NCI-H1694 (cell line): ENCODE data around the gene ATG2B.

Experiments
- DNase-seq: peaks from one replicate; lab custom pipeline; 2025; lab: John Stamatoyannopoulos, UW

Gene ATG2B

DNA sequence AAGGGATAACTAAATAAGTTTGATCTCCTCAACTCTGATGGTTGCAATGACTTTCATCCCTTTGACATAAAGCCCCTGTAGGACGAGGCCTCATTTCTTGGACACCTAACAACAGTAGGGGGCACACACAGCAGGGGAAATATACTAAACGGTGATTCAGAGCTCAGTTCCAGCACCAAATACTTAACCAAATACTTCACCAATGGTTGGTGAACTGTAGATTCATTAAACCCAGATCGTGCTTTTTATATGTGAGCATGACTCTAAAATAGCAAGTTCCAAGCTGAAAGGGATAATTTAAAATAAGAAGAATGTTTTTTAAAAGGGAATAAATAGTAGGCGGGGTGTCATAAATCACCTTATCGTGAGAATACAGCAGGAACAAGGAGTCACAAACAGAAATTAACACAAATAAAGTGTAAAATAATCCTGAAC is 53.2 kb downstream of the ATG2B start:
- DNase-seq, result no peak

DNA sequence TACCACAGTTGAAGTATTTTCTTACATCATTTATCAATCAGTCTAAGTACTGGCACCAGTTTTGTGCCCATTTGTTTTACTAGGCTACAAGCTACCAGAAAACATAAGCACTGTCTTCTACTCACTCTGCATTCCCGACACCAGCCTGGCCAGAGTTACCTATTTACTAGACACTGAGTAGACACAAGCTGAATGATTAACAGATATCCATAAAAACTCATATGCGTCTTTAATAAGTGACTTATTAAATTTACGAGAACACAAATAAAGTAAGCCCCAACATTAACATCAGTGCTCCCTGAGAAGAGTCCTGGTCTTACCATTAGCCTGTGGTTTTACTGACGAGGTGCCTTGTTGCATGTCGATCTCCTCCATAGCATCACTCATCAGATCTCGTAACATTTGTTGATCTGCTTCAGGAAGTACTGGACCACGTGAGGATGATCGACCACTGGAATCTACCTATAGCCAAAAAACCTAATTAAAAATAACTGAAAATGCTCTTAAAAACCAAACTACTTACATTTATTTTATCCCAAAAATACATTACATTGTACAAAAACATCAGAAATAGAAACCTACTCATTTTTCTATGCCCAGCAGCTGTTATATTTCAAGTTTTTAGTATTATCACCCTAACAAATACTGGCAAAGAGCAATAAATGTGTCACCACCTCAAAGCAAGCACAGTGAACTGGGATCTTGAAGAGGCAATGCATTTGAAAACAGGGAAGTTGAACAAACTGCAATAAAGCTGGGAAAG is 53.8 kb downstream of the ATG2B start:
- no peak for DNase-seq

DNA sequence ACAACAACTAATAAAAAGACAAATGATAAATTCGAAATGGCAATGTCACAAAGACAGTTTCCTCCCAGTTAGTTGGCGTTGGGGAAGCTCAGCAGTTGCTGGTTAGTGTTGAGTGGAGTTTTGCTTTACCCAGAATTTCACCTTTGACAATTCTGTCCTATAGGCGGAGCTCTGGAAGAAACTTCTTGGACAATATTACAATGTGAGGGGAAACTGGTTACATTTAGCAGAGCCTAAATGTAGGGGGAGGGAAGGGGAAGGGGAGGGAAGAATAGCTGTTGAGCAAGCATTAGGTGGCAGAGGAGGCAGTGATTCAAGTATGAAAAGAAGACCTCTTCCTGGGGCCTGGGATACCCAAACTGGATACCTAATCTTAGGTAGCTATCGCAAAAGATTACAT is 55.7 kb downstream of the ATG2B start:
- DNase-seq, result no peak

DNA sequence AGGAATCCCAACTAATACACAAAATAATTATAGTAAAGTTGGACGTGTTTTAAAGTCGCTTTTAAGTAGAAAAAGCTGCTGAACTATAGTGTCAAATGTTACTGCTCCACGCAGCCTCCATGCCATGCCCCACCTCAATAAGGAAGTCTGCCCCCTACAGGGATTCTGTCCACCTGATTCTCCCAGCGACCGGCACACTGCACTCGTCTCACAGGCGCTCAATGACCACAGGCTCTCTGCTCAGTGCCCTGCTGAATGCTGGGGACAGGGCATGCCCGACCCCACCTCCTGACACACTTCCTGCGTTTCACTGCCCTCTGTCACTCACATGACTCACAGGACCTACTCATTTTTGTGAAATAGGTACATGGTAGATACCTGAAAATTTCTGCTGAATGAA is 58.2 kb downstream of the ATG2B start:
- DNase-seq, result no peak

DNA sequence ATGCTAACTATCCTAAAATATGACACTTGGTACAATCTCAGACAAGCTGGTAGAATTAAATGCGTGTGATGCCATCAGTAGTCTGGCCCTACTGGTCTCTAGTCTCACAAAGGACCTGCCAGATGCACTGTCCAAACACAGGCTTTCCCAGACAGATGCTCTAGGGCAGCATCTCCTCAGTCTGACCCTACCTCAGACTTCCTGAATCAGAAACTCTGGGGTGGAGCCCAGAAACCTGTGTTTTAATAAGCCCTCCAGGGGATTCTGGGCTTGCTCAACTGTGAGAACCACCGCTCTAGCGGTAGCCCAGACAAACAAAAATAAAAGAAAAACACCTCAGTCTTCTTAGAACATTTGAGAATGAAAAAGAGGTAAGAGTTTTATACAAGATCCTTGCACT is 59.2 kb downstream of the ATG2B start:
- no peak for DNase-seq

DNA sequence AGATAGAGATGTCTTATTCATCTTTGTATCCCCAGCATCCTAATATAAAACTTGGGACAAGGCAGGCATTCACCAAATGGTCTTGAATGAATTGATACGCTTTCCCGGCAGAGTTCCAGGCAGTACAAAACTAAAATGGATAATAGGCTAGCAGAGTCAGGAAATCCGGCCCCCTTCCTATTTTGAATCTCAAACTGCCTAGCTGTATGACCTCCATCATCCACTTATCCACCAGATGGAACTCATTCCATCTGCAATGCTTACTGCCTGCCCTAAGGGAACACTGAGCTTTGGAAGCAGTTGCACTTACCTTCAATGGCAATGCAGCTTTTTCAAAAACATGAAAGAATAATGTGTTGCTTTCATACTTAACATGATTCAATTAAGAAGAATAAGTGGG is 63.7 kb downstream of the ATG2B start:
- no peak for DNase-seq

DNA sequence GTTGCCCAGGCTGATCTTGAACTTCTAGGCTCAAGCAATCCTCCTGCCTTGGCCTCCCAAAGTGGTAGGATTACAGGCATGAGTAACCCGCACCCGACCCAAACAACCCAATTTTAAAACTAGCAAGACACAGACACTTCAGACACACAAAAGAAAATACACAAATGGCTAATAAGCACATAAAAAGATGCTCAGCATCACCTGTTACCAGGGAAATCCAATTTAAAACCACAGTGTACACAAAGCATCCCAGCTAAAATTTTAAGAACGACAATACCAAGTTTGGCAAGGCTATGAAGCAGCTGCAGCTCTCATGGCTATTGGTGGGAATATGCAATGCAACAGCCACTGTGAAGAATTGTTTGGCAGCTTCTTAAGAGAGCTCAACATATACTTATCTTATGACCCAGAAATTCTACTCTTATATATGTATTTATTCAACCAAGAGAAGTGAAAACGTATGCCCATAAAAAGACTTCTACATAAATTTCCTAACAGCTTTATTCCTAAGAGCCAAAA is 65.1 kb downstream of the ATG2B start:
- no peak for DNase-seq

DNA sequence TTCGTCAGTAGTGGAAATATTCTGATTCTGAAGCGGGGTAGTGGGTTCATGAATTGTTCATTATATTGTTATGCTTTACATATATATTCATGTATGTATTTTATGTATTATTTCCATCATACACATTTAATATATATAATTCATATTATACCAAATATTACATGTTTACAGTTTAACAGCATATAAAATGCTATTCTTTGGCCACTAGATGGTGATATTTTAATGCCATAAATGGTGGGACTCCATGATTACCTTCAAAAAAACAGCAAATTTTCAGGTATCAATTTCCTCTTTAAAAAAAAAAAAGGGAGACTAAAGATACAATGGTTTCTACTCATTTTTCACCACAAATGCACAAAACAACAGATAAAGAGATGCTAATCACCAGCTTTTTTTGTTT is 66.1 kb downstream of the ATG2B start:
- peak; percentile 61 for DNase-seq

DNA sequence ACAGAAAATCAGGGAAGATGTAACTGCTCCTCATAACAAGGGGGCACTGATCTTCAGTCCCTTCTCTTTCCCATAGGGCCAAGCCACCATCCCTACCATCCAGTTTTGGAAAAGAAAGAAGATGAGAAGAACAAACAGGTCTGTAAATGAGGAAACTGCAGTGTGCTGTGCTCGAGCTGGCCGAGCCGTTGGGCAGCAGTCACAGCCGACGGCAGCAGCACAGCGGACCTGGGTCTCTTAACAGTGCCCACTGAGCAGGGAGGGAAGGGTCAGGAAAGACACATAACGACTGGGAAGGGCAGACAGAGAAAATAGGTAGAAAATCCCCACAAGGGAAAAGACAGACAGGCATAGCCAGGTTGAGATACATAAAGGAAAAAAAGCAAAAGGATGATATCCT is 68.9 kb downstream of the ATG2B start:
- DNase-seq, result no peak

DNA sequence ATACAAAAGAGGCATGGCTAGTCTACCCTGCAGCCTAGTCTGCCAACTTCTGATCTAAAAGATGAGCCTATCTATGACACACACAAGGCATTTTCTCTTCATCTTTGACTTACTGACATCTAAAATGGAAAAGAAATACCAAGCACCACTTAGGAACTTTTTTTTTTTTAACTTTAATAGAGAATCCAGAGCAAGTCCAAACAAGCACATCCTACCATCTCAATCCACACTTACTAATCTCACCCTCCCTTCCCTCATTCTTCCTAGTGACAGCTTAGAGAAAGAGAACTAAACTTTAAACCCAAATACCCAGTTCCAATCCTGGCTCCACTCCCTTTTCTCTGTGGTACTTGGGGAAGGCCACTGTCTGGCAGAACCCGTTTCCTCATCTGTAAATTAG is 75.3 kb downstream of the ATG2B start:
- DNase-seq, result no peak

DNA sequence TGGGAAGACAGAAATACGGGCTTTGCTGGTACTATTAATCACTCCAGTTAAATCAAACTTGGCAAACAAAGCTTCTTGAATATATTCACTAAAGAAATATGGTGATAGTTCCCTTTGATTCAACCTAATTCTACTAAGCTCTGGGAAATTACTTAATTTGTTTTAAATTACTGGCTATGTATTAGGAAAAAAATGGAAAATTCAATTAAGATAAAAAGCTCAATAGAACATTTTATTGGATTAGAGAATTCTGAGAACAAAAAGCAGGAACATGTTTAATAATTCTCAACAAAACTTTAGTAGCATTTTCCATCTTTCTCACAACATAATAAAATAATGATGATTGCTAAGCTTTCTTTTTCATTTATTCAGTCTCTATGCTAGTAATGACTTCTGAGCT is 76.9 kb downstream of the ATG2B start:
- no peak for DNase-seq

DNA sequence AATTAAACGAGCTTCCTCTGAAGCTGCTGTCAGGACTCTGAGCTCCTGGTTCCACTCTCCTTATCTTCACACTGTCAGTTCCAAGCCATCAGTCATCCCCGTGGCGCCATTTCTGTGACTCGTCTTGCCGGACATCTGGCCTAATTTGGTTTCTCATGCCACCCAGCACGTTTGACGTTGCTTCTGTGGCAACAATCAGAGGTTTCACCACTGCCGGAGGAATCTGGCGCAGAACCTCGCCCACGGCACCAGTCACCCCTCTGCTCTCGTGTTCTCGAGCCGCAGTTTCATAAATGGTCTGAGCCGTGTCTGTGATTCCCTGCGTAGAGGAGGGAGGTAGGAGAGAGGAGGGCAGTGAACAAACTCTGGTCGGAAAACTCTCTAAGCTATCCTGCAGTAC is 77.5 kb downstream of the ATG2B start:
- no peak for DNase-seq

DNA sequence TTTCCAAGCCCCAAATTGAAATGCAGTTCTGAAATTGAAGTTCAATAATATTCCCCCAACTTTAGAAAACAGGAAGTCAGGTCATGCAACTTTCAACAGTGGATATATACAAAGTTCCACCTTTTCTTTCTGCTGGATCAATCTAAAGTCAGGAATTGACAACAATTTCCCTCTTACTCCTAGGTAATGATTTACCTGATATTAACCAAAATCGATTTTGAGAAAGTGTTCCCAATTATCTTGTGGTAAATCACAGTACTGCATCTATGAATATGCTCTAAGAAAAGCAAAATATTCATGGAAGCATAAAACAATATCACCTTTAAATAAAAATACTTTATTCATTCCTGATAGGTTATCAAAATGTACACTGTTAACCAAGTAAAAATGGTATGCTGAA is 78.7 kb downstream of the ATG2B start:
- no peak for DNase-seq

DNA sequence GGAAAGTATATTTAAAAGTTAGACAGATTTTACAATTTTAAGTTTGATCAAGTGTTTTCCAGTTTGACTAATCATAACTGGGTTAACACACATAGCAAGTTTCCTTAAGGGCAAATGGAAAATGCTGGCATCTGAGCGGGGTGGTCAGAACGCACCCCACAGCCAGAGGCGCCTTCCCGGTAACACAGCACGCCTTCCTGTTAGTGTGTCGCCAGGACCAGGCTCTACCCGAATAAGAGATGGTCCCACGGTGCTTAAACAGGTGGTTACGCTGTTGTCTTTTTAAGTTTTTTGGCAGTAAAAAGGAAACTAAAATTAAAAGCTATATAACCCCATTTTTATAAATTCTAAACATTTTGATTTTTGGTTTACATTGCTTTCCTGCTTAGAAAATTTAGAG is 79.1 kb downstream of the ATG2B start:
- DNase-seq, result no peak

DNA sequence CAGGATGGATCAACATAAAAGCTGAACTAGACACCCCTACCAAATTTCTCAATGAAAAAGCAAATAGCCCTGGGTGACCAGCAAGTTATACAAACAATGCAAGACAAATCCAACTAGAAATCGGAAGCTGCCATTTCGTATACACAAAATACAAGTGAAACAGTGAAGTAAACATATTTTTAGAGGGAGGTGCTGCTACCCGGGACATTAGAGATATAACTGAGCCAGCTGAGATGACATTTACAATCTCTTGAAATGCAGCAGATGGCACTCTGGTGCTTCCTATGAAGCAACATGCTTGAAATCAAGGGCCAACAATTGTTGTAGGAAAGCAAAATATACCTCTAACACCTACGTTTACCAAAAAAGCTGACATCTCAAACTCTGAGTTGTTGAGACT is 81.7 kb downstream of the ATG2B start:
- DNase-seq, result peak; percentile 71

DNA sequence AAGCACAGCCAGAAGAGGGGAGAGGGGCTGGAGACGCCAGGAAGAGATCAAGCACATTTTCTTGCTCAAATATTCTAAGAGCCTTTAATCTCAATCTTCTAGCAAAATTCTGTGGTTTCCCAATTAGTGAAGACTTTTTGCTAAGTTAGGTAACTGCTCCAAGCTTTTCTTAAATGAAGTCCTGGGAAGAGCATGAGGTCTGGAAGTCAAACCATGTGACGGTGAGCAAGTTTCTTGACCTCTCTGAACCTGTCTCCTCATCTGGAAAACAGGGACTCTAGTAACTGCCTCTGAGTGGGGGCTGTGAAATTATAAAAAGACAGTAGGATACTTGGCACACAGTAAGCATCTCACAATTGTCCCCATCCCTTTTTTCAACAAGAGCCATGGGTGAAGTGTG is 83.0 kb downstream of the ATG2B start:
- no peak for DNase-seq

DNA sequence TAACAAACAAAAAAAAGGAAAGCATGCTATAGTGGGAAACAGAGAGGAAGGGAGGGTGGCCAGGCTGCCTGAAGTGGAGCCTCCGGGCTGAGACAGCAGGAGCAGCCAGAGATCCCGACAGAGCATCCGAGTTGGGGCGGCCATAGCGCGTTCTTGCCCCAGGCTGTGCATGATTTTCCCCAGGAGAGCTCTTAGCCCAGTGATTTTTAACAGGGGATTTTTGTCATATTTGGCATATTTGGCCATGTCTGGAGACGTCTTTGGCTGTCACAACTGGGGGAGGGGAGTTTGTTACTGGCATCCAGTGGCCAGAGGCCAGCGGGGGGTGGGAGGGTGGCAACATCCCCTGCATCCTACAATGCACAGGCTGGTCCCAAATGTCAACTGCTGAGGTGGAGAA is 83.6 kb downstream of the ATG2B start:
- DNase-seq, result no peak

DNA sequence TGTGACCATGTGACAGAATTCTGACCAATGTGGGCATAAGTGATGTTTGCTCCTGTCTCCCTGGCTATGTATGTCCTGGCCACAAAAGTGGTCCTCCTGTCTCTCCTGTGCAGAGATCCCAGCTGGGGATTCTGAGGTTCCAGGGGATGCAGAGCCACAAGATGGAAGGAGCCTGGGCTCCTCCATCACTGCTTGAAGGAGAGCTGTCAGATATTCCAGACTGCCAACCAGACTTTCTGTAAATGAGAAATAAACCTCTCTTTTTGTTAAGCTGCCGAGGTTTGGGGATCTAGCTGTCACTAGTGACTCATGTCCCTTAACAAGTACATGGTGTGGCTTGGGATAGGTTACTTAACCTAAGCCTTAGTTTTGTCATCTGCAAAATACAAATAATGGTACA is 85.3 kb downstream of the ATG2B start:
- DNase-seq, result no peak

DNA sequence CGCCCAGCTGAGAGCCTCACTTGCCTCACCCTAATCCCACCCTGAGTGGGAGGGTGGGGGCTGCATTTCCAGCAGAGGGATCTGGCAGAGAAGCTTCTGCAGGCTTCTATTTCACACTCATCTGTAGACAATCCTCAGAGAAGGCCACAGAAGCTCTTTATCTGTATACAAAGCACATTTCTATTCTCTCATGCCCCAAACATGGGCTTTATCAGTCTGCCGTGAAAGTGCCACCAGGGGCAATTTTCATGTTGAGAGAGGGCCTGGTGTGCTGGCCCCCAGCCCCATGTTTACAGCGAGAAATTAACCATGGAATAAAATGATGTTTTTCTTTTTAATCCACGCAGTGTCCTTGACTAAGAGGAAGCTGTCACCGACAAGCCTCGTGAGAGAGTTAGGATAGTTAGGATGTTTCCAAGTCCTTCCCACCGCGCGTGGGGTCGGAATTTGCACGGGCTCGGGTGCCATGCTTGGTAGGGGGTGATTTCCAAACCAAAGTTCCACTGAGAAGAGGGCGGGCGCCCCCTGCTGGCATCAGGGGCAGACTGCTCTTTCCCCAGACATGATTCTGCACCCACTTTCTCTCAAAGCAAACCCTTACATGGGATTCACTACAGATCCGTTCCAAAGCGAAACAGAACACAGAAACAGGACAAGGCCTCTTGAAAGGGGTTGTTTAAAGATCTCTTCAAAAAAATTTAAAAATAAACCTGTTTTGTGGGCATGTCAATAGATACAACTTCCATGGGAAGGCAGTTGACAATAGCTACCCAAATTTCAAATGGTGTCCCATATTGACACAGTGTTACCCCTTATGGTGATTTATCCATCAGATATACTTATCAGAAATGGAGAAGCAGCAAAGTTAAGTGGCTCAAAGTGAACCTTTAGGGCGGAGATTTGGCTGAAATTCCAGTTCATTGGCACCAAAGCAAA is 87.7 kb downstream of the ATG2B start:
- peak; percentile 87 for DNase-seq

DNA sequence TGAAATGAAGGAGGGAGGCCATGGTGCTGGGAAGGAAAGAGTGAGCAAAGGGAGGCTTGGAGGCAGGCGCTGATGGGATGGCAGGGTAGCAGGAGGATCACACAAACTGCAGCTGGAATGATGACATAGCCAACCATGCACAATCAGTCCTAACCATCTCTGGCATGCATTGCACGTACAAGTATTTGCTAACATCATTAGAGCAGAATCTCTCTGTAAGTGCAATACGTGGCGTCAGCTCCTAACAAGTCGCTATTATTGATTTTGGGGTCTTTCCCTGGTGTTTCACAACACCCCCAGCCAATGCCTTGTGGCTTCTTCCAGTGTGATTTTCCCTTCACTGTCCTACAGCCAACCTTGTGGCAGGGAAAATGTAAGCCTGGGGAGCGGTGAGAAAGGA is 88.6 kb downstream of the ATG2B start:
- DNase-seq, result no peak

DNA sequence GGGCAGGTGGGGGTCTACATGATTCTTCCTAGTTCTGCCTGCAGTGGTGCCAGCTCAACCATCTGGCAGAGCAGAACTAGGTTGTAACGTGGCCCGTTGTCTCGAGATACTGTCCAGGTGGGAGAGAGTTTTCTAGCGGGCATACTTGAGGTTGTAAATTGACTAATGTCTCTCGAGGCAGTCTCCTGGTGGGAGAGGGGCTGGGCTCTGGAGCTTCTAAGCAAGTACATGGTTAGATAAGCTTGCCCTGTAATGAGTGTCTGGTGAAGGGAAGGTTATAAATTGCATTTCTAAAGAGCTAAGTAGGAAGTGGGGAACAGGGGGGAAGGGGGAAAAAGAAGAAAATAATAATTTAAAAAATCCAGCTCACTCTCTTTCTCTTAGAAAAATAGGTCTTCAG is 89.0 kb downstream of the ATG2B start:
- DNase-seq, result no peak

DNA sequence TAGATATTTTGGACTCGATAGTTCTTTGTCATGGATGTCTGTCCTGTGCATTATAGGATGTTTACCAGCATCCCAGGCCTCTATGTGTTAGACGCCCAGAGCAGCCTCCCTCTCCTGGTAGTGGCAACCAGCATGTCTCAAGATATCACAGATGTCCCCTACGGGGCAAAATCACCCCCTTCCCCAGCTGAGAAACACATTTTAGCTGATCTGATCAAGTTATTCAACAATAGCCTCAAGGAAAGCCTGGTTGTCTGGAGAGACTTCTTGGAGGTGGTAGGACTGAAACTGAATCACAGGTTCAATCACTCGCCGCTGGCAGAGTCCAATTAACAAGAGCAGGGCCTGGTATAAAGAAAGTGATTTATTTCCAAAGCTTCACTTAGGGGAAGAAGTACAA is 89.5 kb downstream of the ATG2B start:
- DNase-seq, result no peak

DNA sequence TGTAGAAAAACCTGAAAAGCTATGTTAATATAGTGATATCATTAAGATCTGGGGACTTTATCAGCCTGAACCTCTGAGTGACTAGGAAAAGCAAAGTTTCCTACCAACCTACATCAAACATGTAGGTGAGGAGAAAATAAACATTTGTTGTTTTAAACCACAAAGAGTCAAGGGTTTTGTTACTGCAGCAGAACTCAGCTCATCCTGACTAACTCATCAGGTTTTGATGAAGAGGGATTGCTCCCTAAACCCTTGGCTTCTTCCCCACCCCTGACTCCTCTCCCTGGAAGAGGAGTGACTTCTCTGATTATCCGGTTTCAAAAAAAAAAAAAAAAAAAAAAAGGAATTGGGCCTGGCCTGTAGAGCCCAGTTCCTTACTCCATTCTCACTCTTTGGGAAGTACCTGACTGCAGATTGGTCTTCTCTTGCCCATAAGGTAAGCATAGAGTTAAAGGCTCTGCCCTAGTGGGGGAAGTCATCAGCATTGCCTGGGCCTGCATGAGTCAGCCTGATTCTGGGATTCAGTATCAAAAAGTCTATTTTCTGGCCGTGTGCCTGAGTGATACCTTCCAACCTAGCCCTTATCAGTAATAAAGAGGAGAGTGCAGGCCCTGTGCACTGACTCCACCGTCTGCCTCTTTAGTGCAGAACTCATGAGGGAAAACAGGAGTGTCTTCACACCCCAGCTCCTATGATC is 90.2 kb downstream of the ATG2B start:
- no peak for DNase-seq
